ENCODE results near the gene UGGT1. TPM values are rescaled to one million over a fixed set of nuclear protein-coding genes. Genes with fewer than 3 reads are reported as not detected.

Gene UGGT1
- polyA plus RNA-seq, 1 of the 3 experiments (the other 2 are of a cell fraction): 20.0 TPM

DNA sequence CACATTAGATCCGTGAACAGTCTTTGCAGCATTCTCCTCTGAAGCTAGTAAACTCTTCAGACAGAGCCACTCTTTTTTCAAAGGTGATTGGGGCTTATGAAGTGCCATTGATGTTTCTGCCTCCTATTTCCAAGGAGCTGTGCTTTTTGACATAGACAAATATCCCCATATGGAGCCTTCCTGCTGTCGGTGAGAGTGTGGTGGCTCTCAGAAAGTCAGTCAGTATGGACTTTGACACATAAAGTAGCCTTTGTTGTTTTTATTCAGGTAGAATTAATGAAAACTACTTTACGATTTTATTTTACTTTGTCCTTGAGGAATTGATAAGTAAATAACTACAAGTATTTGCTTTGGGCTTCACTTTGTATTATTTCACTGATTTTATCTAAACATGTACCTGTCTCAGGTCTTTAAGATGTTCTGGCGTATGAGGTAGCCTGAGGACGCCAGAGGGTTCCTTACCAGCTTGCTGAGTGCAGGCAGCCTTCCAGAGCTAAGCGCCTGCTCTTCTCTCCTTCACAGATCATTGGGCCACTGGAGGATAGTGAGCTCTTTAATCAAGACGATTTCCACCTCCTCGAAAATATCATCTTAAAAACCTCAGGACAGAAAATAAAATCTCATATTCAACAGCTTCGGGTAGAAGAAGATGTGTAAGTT is 69.7 kb downstream of the UGGT1 start:
- no peak for DNase-seq
- no peaks in the 10 kb centered on the region for H3K9me3 ChIP-seq
- H4K20me1 ChIP-seq (ENCODE audit: insufficient read depth): no peaks in the 10 kb centered on the region
- H3K4me3 ChIP-seq (ENCODE audit: low read depth in 2 of 2, low read length in 1 of 2): no peak overlapping the region
- H3K9me2 ChIP-seq: no peaks in the 10 kb centered on the region
- no peak overlapping the region for H3K27ac ChIP-seq (ENCODE audit: low read depth in 2 of 2, low read length in 1 of 2)
- ChIA-PET POLR2A (no interaction called here), CTCF (interaction anchor here (1.4 to 1.7 kb wide), 2 partner anchors 14 to 18 kb away, joined by 3 to 4 read pairs; no protein-coding TSS in a partner anchor)
- no peak overlapping the region for H3K9ac ChIP-seq
- no peak overlapping the region for H3K4me2 ChIP-seq
- WGBS (ENCODE audit: low lambda C conversion rate): 94% methylated on average over 9 of the region's 9 CpGs
- no peak for TF ChIP-seq GABPA (IDR thresholded peaks at IDR 0.05; ENCODE audit: low read depth)
- no peak for TF ChIP-seq GATA2 (CRISPR knock-in tag; IDR thresholded peaks at IDR 0.05)
- TF ChIP-seq, protein P1, sequence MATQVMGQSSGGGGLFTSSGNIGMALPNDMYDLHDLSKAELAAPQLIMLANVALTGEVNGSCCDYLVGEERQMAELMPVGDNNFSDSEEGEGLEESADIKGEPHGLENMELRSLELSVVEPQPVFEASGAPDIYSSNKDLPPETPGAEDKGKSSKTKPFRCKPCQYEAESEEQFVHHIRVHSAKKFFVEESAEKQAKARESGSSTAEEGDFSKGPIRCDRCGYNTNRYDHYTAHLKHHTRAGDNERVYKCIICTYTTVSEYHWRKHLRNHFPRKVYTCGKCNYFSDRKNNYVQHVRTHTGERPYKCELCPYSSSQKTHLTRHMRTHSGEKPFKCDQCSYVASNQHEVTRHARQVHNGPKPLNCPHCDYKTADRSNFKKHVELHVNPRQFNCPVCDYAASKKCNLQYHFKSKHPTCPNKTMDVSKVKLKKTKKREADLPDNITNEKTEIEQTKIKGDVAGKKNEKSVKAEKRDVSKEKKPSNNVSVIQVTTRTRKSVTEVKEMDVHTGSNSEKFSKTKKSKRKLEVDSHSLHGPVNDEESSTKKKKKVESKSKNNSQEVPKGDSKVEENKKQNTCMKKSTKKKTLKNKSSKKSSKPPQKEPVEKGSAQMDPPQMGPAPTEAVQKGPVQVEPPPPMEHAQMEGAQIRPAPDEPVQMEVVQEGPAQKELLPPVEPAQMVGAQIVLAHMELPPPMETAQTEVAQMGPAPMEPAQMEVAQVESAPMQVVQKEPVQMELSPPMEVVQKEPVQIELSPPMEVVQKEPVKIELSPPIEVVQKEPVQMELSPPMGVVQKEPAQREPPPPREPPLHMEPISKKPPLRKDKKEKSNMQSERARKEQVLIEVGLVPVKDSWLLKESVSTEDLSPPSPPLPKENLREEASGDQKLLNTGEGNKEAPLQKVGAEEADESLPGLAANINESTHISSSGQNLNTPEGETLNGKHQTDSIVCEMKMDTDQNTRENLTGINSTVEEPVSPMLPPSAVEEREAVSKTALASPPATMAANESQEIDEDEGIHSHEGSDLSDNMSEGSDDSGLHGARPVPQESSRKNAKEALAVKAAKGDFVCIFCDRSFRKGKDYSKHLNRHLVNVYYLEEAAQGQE (IDR thresholded peaks at IDR 0.05; ENCODE audit: low read depth, low read length): no peak
- TF ChIP-seq POLR2AphosphoS5 (IDR thresholded peaks at IDR 0.05; ENCODE audit: low read depth, low read length): no peak
- TF ChIP-seq, protein P2, sequence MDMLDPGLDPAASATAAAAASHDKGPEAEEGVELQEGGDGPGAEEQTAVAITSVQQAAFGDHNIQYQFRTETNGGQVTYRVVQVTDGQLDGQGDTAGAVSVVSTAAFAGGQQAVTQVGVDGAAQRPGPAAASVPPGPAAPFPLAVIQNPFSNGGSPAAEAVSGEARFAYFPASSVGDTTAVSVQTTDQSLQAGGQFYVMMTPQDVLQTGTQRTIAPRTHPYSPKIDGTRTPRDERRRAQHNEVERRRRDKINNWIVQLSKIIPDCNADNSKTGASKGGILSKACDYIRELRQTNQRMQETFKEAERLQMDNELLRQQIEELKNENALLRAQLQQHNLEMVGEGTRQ (IDR thresholded peaks at IDR 0.05; ENCODE audit: borderline replicate concordance, low read depth, low read length): no peak
- no peak for TF ChIP-seq TEAD4 (IDR thresholded peaks at IDR 0.05; ENCODE audit: borderline replicate concordance, insufficient read depth)
- TF ChIP-seq YY1 (IDR thresholded peaks at IDR 0.05; ENCODE audit: low read depth): no peak
- TF ChIP-seq RAD21 (IDR thresholded peaks at IDR 0.05; ENCODE audit: low read length): no peak
- H3K36me3 ChIP-seq (replicated peaks in 1 of 2; ENCODE audit: control insufficient read depth in 1 of 2, insufficient read depth in 2 of 2, low read length in 1 of 2): peaks cover 59 to 65% of the 10 kb centered on the region in 2 experiments
- H3K27me3 ChIP-seq (ENCODE audit: insufficient read depth): no peaks in the 10 kb centered on the region
- H3K4me1 ChIP-seq (ENCODE audit: control insufficient read depth in 1 of 2, insufficient read depth in 2 of 2, low read depth in 1 of 2, low read length in 1 of 2): peaks cover 0 to 16% of the 10 kb centered on the region in 2 experiments; a peak in 2 of 4 replicates
- H3F3A ChIP-seq (replicated peaks; ENCODE audit: insufficient read depth): no peaks in the 10 kb centered on the region
- no peak overlapping the region for H2AFZ ChIP-seq (ENCODE audit: low read depth)
- no peaks in the 10 kb centered on the region; the same call in none of the 2 replicates for H3K79me2 ChIP-seq (ENCODE audit: insufficient read depth)

DNA sequence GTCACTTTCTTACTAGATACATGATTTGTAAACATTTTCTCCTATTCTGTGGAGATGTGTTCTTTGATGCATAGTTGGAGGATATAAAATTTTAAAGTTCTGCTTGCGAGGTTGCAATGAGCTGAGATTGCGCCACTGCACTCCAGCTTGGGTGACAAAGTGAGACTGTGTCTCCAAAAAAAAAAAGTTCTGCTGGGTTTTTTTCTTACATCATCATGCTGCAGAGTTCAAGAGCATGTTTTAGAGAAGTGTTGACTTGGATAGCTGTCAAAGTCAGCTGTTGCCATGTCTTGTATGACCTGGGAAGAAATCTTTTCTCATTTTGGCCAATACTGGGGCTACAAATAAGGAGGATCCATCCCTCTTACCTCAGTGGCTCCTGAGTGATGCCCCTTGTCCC is 71.3 kb downstream of the UGGT1 start:
- Histone ChIP-seq H3K79me2 (ENCODE audit: insufficient read depth) (no peaks in the 10 kb centered on the region; the same call in none of the 2 replicates), H3K9ac (no peak overlapping the region), H3K27ac (ENCODE audit: low read depth in 2 of 2, low read length in 1 of 2) (no peak overlapping the region), H3K4me1 (ENCODE audit: control insufficient read depth in 1 of 2, insufficient read depth in 2 of 2, low read depth in 1 of 2, low read length in 1 of 2) (peaks cover 0 to 5% of the 10 kb centered on the region in 2 experiments; a peak in 2 of 4 replicates), H3K9me2 (no peaks in the 10 kb centered on the region), H2AFZ (ENCODE audit: low read depth) (no peak overlapping the region), H3K4me3 (ENCODE audit: low read depth in 2 of 2, low read length in 1 of 2) (no peak overlapping the region), H3F3A (replicated peaks; ENCODE audit: insufficient read depth) (no peaks in the 10 kb centered on the region), H3K4me2 (no peak overlapping the region), H3K9me3 (no peaks in the 10 kb centered on the region), H4K20me1 (ENCODE audit: insufficient read depth) (no peaks in the 10 kb centered on the region), H3K36me3 (replicated peaks in 1 of 2; ENCODE audit: control insufficient read depth in 1 of 2, insufficient read depth in 2 of 2, low read length in 1 of 2) (peaks cover 54 to 70% of the 10 kb centered on the region in 2 experiments), H3K27me3 (ENCODE audit: insufficient read depth) (no peaks in the 10 kb centered on the region)
- CTCF ChIA-PET: interaction anchor here (0.8 kb wide), 1 partner anchor 17 kb away, joined by 4 read pairs; no protein-coding TSS in a partner anchor
- DNase-seq: no peak
- WGBS (ENCODE audit: low lambda C conversion rate): 94% methylated on average over 2 of the region's 2 CpGs
- POLR2A ChIA-PET: no interaction called here
- no peak for TF ChIP-seq RXRA (IDR thresholded peaks at IDR 0.05; ENCODE audit: borderline replicate concordance, low read depth)
- TF ChIP-seq SMC3 (IDR thresholded peaks at IDR 0.05; ENCODE audit: low read depth, low read length): no peak
- no peak for TF ChIP-seq CHD2 (IDR thresholded peaks at IDR 0.05; ENCODE audit: low read length, partially characterized antibody)
- no peak for TF ChIP-seq EZH2phosphoT487 (IDR thresholded peaks at IDR 0.05; ENCODE audit: borderline replicate concordance, low read depth)
- no peak for TF ChIP-seq POLR2AphosphoS5 (IDR thresholded peaks at IDR 0.05; ENCODE audit: low read depth, low read length)
- TF ChIP-seq FOSL2 (IDR thresholded peaks at IDR 0.05; ENCODE audit: borderline replicate concordance, low read depth): no peak
- no peak for TF ChIP-seq MEF2A (IDR thresholded peaks at IDR 0.05; ENCODE audit: borderline replicate concordance, low read depth)
- TF ChIP-seq, protein P3, sequence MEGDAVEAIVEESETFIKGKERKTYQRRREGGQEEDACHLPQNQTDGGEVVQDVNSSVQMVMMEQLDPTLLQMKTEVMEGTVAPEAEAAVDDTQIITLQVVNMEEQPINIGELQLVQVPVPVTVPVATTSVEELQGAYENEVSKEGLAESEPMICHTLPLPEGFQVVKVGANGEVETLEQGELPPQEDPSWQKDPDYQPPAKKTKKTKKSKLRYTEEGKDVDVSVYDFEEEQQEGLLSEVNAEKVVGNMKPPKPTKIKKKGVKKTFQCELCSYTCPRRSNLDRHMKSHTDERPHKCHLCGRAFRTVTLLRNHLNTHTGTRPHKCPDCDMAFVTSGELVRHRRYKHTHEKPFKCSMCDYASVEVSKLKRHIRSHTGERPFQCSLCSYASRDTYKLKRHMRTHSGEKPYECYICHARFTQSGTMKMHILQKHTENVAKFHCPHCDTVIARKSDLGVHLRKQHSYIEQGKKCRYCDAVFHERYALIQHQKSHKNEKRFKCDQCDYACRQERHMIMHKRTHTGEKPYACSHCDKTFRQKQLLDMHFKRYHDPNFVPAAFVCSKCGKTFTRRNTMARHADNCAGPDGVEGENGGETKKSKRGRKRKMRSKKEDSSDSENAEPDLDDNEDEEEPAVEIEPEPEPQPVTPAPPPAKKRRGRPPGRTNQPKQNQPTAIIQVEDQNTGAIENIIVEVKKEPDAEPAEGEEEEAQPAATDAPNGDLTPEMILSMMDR (IDR thresholded peaks at IDR 0.05): no peak
- TF ChIP-seq EP300 (IDR thresholded peaks at IDR 0.05; ENCODE audit: borderline replicate concordance in 1 of 2, low read depth in 1 of 2, low read length in 1 of 2): no peak
- TF ChIP-seq NRF1 (IDR thresholded peaks at IDR 0.05; ENCODE audit: low read depth, low read length): no peak
- no peak for TF ChIP-seq FOXM1 (IDR thresholded peaks at IDR 0.05; ENCODE audit: low read depth)
- no peak for TF ChIP-seq MXI1 (IDR thresholded peaks at IDR 0.05; ENCODE audit: low read depth, low read length)
- no peak for TF ChIP-seq TEAD4 (IDR thresholded peaks at IDR 0.05; ENCODE audit: borderline replicate concordance, insufficient read depth)
